Lung (tissue), 12 donors: ENCODE measurements around the gene ASAH2. TPM values are rescaled to one million over a fixed set of nuclear protein-coding genes. Genes with fewer than 3 reads are reported as not detected.

ENCODE experiments used
- ATAC-seq: fragments of 200-7000 bp; cut with Tn5 transposase; one replicate; pipeline ENCODE4 v1.9.1; 2020; ENCODE audit warnings: moderate number of reproducible peaks; ENCODE audit not compliant: insufficient read depth, low FRiP score
- DNase-seq, 3 donors: peaks; one replicate each; pipeline ENCODE4 v3.0.0-alpha.2; 2013 to 2017
- H3K27ac ChIP-seq, 2 donors: one replicate each; pipeline ENCODE4 v1.5.1; 2013; ENCODE audit warnings: mild to moderate bottlenecking in 2 of 2, moderate library complexity in 2 of 2, control low read depth in 1 of 2, inconsistent platforms in 1 of 2, low read depth in 1 of 2, low read length in 1 of 2
- H3K27me3 ChIP-seq, 3 donors: one replicate each; pipeline ENCODE4 v1.5.1; 2013; ENCODE audit warnings: low read length in 2 of 3; ENCODE audit not compliant: control insufficient read depth in 3 of 3, insufficient read depth in 3 of 3
- H3K36me3 ChIP-seq, 4 donors: one replicate each; pipeline ENCODE4 v1.5.1; 2013; ENCODE audit warnings: low read length in 4 of 4, mild to moderate bottlenecking in 1 of 4, moderate library complexity in 1 of 4; ENCODE audit not compliant: control insufficient read depth in 4 of 4, insufficient read depth in 4 of 4
- H3K4me1 ChIP-seq, 5 donors: one replicate each; pipeline ENCODE4 v1.5.1; 2013; ENCODE audit warnings: low read length in 5 of 5, mild to moderate bottlenecking in 2 of 5, moderate library complexity in 1 of 5; ENCODE audit not compliant: control insufficient read depth in 5 of 5, insufficient read depth in 5 of 5
- H3K4me3 ChIP-seq: one replicate; pipeline ENCODE4 v1.5.1; 2013; ENCODE audit warnings: mild to moderate bottlenecking, control low read depth, moderate library complexity
- H3K9ac ChIP-seq, 2 donors: one replicate each; pipeline ENCODE4 v1.5.1; 2013; ENCODE audit warnings: low read length in 2 of 2, control low read depth in 1 of 2; ENCODE audit not compliant: insufficient read depth in 1 of 2
- H3K9me3 ChIP-seq, 4 donors: one replicate each; pipeline ENCODE4 v1.5.1; 2013; ENCODE audit warnings: low read length in 3 of 4, mild to moderate bottlenecking in 1 of 4, moderate library complexity in 1 of 4; ENCODE audit not compliant: control insufficient read depth in 4 of 4, insufficient read depth in 3 of 4
- WGBS, 2 donors: extraction: QIAGEN DNeasy Blood & Tissue Kit; methylation state at CpG; one replicate each; pipeline ENCODE4 v1.1.7; 2013; 5-methylcytosine and 5-hydroxymethylcytosine counted together
- polyA plus RNA-seq, 2 donors: library from polyadenylated mRNA; stranded (reverse); fragments of 200-250 nt; gene quantifications; one replicate each; pipeline ENCODE4 v1.2.1, GENCODE V29; 2013
- total RNA-seq, 2 donors: library from RNA; depleted of rRNA in 1 of 2; stranded (reverse); fragments of >200 nt in 1 of 2; gene quantifications; one replicate each; pipeline ENCODE4 v1.2.1, GENCODE V29; 2014 to 2021
- TF ChIP-seq, protein P1 (sequence below): IDR thresholded peaks from 2 replicates; pipeline ENCODE4 v1.5.1; 2012; ENCODE audit warnings: mild to moderate bottlenecking; ENCODE audit errors: control extremely low read depth, extremely low read depth
- donor health status: control.
- donor health status: control.
- donor health status: Bipolar disorder and iron deficiency.
- donor health status: healthy.
- donor health status: DM: yes; HTN: yes; CAD: no.

ASAH2 gene
- total and polyA plus RNA-seq, 4 donors: 0.08 to 3.7 (median 1.3) TPM

DNA sequence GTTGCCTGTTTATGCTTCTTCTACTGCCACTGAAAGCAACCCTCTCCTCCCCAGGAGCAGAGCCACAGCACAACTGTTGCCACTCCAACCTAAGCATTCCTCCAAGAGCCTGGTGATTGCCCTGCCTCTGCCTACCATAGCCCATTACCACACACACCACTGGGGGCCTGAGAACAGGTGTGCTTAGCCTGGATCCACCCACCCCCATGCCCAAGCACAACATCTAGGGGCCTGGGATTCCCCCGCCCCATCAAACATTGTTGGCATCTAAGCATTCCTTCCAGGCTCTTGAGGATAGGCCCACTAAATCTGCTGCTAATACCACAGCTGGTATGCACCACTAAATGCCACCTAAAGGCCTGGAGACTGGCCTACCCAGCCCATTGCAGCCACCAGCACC lies 43.3 kb upstream of the ASAH2 start:
- DNase-seq (no peak), ATAC-seq (no peak)
- Histone ChIP-seq H3K27me3 (no peaks in the 10 kb centered on the region), H3K9ac (no peak overlapping the region), H3K36me3 (no peaks in the 10 kb centered on the region), H3K4me1 (no peaks in the 10 kb centered on the region), H3K27ac (no peak overlapping the region), H3K9me3 (no peaks in the 10 kb centered on the region), H3K4me3 (no peak overlapping the region)
- TF ChIP-seq, protein P1, sequence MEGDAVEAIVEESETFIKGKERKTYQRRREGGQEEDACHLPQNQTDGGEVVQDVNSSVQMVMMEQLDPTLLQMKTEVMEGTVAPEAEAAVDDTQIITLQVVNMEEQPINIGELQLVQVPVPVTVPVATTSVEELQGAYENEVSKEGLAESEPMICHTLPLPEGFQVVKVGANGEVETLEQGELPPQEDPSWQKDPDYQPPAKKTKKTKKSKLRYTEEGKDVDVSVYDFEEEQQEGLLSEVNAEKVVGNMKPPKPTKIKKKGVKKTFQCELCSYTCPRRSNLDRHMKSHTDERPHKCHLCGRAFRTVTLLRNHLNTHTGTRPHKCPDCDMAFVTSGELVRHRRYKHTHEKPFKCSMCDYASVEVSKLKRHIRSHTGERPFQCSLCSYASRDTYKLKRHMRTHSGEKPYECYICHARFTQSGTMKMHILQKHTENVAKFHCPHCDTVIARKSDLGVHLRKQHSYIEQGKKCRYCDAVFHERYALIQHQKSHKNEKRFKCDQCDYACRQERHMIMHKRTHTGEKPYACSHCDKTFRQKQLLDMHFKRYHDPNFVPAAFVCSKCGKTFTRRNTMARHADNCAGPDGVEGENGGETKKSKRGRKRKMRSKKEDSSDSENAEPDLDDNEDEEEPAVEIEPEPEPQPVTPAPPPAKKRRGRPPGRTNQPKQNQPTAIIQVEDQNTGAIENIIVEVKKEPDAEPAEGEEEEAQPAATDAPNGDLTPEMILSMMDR: no peak
- 97 to 100% methylated on average over 1 of the region's 1 CpG for WGBS, 2 donors

DNA sequence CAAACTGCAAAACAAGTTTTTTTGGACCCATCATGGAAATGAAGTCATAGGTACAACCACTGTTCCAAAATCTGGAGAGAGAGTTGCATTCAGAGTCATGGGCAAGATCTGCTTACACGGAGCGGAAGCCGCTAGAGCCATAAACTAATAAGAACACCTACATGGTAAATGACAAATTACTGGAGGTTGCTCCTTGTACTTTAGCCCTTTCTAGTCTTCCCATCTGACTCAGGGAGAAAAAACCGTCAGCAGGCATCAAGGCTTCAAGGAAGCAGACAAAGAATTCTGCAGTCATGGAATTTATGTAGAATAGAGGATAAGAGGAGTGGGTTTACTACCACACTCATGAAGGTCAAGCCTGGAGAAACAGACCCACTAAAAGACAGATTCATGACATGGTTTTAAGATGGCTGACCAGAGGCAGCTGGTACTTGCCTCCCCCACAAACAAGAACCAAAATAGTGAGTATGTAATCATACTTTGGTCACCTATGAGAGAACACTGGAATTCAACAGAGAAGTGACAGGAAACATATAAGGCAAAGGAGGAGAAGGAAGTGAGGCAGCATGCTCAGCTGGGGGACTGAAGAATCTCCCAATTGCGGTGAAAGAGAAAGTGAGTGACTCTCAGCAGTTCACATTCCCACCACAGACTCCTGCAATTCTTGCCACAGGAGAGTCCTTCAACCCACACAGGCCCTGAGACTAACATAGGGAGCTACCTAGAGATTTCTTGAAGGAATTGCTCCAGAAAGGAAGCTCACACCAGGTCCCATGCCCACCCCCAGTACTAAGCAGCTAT lies 42.4 kb upstream of the ASAH2 start:
- no peaks in the 10 kb centered on the region for H3K36me3 ChIP-seq
- H3K9ac ChIP-seq: no peak overlapping the region
- no peaks in the 10 kb centered on the region for H3K9me3 ChIP-seq
- no peaks in the 10 kb centered on the region for H3K27me3 ChIP-seq
- DNase-seq (no peak), ATAC-seq (no peak)
- no peak overlapping the region for H3K27ac ChIP-seq
- H3K4me1 ChIP-seq: no peaks in the 10 kb centered on the region
- no peak overlapping the region for H3K4me3 ChIP-seq
- TF ChIP-seq, protein P1: no peak
- WGBS, 2 donors: 84 to 85% methylated on average over 5 of the region's 5 CpGs

DNA sequence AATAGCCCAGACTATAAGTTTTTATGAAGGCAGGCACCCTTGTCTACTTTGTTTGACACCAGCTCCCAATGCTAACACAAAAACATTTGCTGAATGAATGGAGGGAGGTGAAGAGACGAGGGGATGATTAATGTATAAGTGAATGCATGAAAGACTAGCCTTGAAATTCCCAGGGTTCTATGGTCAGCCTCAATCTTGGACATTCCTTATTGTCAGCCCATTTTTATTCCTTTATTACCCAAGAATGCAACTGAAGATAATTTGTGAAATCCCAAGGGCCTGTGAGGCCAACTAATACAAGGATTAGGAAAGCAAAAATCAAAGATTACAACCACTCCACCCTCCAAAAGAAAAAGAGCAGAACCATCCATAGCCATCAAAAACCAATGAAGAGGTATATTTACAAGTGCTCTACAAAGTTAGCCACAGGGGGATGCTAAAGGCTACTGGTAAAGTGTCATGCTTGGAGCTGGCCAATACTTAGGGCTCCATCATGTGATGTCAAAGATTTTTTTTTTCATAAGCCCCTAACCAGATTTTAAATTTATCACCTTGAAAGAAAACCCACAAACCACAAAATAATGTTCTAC lies 40.0 kb upstream of the ASAH2 start:
- H3K27ac ChIP-seq: no peak overlapping the region
- no peaks in the 10 kb centered on the region for H3K27me3 ChIP-seq
- ATAC-seq (no peak), DNase-seq (no peak)
- TF ChIP-seq, protein P1: no peak
- H3K36me3 ChIP-seq: no peaks in the 10 kb centered on the region
- peaks cover 0 to 17% (median 5%) of the 10 kb centered on the region in 5 donors for H3K4me1 ChIP-seq
- no peak overlapping the region for H3K9ac ChIP-seq
- WGBS, 2 donors: 75 to 83% methylated on average over 1 of the region's 1 CpG
- no peak overlapping the region for H3K4me3 ChIP-seq
- no peaks in the 10 kb centered on the region for H3K9me3 ChIP-seq
